HG02623 (cell line): ENCODE measurements around the gene ARID4B.
A peak's percentile ranks its signal among the peaks of the same experiment; 100 is the strongest.
"Not testable (repeated sequence)": the region's sequence is repeated elsewhere in the genome, so short reads cannot be mapped to it uniquely, and the experiment has no call there.

Experiments
- ATAC-seq: cut with Tn5 transposase; IDR thresholded peaks from one replicate; pipeline ENCODE4 v1.9.1; 2021; ENCODE audit warnings: moderate library complexity; ENCODE audit not compliant: unreplicated experiment

Gene ARID4B

GRCh38 chr1:235168375-235168774 is 159.6 kb downstream of the ARID4B start:
- ATAC-seq = no peak

- no peak for ATAC-seq
These were observed 166.2 kb downstream of the ARID4B start for GRCh38 chr1:235161685-235162327.

GRCh38 chr1:235160957-235161684 is 166.9 kb downstream of the ARID4B start, which contains the start of gene RBM34:
Gene RBM34, minus strand, starts transcription at chr1:235161250. Its CDS starts 24 bp downstream, at chr1:235161226.
- peak; percentile 88 for ATAC-seq

- ATAC-seq = peak; percentile 30
These were observed 167.5 kb downstream of the ARID4B start for GRCh38 chr1:235160383-235160956.

- ATAC-seq = not testable (repeated sequence)
These were observed 168.0 kb downstream of the ARID4B start for GRCh38 chr1:235159930-235160329.

GRCh38 chr1:235159284-235159683 is 168.7 kb downstream of the ARID4B start:
- not testable (repeated sequence) for ATAC-seq

- ATAC-seq = no peak
These were observed 169.3 kb downstream of the ARID4B start for GRCh38 chr1:235158680-235159079.

- ATAC-seq = no peak
These were observed 170.8 kb downstream of the ARID4B start for GRCh38 chr1:235157150-235157549.

- ATAC-seq = no peak
These were observed 171.2 kb downstream of the ARID4B start for GRCh38 chr1:235156740-235157139.

- ATAC-seq = no peak
These were observed 171.7 kb downstream of the ARID4B start for GRCh38 chr1:235156265-235156664.

GRCh38 chr1:235152235-235152634 is 175.7 kb downstream of the ARID4B start:
- no peak for ATAC-seq

GRCh38 chr1:235151033-235151432 is 176.9 kb downstream of the ARID4B start:
- no peak for ATAC-seq

GRCh38 chr1:235149824-235150223 is 178.2 kb downstream of the ARID4B start:
- no peak for ATAC-seq

GRCh38 chr1:235147269-235147668 is 180.7 kb downstream of the ARID4B start:
- ATAC-seq = no peak

GRCh38 chr1:235145639-235146038 is 182.3 kb downstream of the ARID4B start:
- no peak for ATAC-seq

GRCh38 chr1:235142991-235143390 is 185.0 kb downstream of the ARID4B start:
- ATAC-seq = no peak

- ATAC-seq = no peak
These were observed 188.7 kb downstream of the ARID4B start for GRCh38 chr1:235139315-235139714.

GRCh38 chr1:235138821-235139220 is 189.2 kb downstream of the ARID4B start:
- ATAC-seq = no peak

- ATAC-seq = no peak
These were observed 191.9 kb downstream of the ARID4B start for GRCh38 chr1:235136111-235136510.

- ATAC-seq = no peak
These were observed 193.8 kb downstream of the ARID4B start for GRCh38 chr1:235134171-235134570.

GRCh38 chr1:235133086-235133485 is 194.9 kb downstream of the ARID4B start:
- no peak for ATAC-seq

- ATAC-seq = no peak
These were observed 196.0 kb downstream of the ARID4B start for GRCh38 chr1:235131961-235132360.
